GM23338 (cell line): ENCODE measurements around the gene ARL9.

Experiments used
- CREB1 ChIP-seq: fragments of 250-450 bp; sonication (Bioruptor Pico); IDR thresholded peaks from 2 replicates; pipeline ENCODE4 v1.5.0; 2020; ENCODE audit warnings: low read depth, mild to moderate bottlenecking, moderate library complexity
- EZH2 ChIP-seq: fragments of 200-600 bp; sonication (generic); IDR thresholded peaks from one replicate; pipeline ENCODE4 v1.8.0; 2017; ENCODE audit warnings: antibody characterized with exemption, mild to moderate bottlenecking, low read depth; ENCODE audit not compliant: unreplicated experiment
- EZH2phosphoT487 ChIP-seq: fragments of 200-600 bp; sonication (generic); IDR thresholded peaks from one replicate; pipeline ENCODE4 v1.8.1; 2018; ENCODE audit warnings: antibody characterized with exemption; ENCODE audit not compliant: unreplicated experiment
- JUNB ChIP-seq: IDR thresholded peaks from one replicate; pipeline ENCODE4 v1.6.1; 2016; ENCODE audit warnings: antibody characterized with exemption; ENCODE audit not compliant: unreplicated experiment
- NANOG ChIP-seq: IDR thresholded peaks from 2 replicates; pipeline ENCODE4 v1.6.1; 2016; ENCODE audit warnings: antibody characterized with exemption, borderline replicate concordance
- POLR2AphosphoS5 ChIP-seq: IDR thresholded peaks from 2 replicates; pipeline ENCODE4 v1.6.1; 2016; ENCODE audit warnings: antibody characterized with exemption, low read depth
- STAT1 ChIP-seq: IDR thresholded peaks from one replicate; pipeline ENCODE4 v1.6.1; 2016; ENCODE audit warnings: antibody characterized with exemption; ENCODE audit not compliant: unreplicated experiment
- ZNF114 ChIP-seq: fragments of 250-450 bp; sonication (Bioruptor Pico); IDR thresholded peaks from 2 replicates; pipeline ENCODE4 v1.5.0; 2020; ENCODE audit warnings: mild to moderate bottlenecking, moderate library complexity
- TF ChIP-seq, protein P1 (sequence below), 2 experiments: fragments of 200-600 bp in 1 of 2; sonication (generic) in 1 of 2; conservative IDR thresholded peaks; 2 replicates each; pipeline versions ENCODE4 v1.5.1 to v1.6.1; 2016 to 2017; ENCODE audit warnings: antibody characterized with exemption in 2 of 2, low read depth in 2 of 2, mild to moderate bottlenecking in 2 of 2, moderate library complexity in 1 of 2
- TF ChIP-seq, protein P2 (sequence below): IDR thresholded peaks from one replicate; pipeline ENCODE4 v1.6.1; 2018; ENCODE audit warnings: antibody characterized with exemption; ENCODE audit not compliant: unreplicated experiment
- TF ChIP-seq, protein P3 (sequence below): fragments of 250-450 bp; sonication (Bioruptor Pico); IDR thresholded peaks from 2 replicates; pipeline ENCODE4 v1.5.0; 2020; ENCODE audit warnings: mild to moderate bottlenecking, moderate library complexity

DNA sequence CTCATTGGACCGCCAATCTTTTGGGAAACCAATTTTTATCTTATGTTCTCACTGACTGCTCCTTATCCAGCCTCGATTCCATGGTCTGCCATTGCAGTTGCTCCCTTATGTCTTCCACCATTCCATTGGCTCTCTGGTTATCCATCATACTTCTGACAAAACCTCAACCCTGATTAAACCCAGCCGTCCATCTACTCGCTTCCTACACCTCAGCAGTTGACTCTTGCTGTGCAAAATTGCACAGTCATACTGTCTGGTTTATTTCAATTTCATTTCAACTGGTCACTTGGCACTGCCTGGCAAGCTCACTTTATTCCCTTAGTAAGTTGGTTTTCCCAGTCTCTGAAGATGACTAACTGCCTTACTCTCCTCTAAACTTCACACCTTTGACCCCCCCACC lies 26.2 kb downstream of the ARL9 start:
- TF ChIP-seq JUNB (no peak), EZH2 (no peak), EZH2phosphoT487 (no peak), POLR2AphosphoS5 (no peak), CREB1 (CRISPR knock-in tag) (no peak), ZNF114 (no peak), NANOG (no peak), STAT1 (no peak)
- TF ChIP-seq, protein P1, sequence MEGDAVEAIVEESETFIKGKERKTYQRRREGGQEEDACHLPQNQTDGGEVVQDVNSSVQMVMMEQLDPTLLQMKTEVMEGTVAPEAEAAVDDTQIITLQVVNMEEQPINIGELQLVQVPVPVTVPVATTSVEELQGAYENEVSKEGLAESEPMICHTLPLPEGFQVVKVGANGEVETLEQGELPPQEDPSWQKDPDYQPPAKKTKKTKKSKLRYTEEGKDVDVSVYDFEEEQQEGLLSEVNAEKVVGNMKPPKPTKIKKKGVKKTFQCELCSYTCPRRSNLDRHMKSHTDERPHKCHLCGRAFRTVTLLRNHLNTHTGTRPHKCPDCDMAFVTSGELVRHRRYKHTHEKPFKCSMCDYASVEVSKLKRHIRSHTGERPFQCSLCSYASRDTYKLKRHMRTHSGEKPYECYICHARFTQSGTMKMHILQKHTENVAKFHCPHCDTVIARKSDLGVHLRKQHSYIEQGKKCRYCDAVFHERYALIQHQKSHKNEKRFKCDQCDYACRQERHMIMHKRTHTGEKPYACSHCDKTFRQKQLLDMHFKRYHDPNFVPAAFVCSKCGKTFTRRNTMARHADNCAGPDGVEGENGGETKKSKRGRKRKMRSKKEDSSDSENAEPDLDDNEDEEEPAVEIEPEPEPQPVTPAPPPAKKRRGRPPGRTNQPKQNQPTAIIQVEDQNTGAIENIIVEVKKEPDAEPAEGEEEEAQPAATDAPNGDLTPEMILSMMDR (conservative IDR thresholded peaks at IDR 0.05; ENCODE audit: low read depth in 2 of 2) = no peak
- TF ChIP-seq, protein P2, sequence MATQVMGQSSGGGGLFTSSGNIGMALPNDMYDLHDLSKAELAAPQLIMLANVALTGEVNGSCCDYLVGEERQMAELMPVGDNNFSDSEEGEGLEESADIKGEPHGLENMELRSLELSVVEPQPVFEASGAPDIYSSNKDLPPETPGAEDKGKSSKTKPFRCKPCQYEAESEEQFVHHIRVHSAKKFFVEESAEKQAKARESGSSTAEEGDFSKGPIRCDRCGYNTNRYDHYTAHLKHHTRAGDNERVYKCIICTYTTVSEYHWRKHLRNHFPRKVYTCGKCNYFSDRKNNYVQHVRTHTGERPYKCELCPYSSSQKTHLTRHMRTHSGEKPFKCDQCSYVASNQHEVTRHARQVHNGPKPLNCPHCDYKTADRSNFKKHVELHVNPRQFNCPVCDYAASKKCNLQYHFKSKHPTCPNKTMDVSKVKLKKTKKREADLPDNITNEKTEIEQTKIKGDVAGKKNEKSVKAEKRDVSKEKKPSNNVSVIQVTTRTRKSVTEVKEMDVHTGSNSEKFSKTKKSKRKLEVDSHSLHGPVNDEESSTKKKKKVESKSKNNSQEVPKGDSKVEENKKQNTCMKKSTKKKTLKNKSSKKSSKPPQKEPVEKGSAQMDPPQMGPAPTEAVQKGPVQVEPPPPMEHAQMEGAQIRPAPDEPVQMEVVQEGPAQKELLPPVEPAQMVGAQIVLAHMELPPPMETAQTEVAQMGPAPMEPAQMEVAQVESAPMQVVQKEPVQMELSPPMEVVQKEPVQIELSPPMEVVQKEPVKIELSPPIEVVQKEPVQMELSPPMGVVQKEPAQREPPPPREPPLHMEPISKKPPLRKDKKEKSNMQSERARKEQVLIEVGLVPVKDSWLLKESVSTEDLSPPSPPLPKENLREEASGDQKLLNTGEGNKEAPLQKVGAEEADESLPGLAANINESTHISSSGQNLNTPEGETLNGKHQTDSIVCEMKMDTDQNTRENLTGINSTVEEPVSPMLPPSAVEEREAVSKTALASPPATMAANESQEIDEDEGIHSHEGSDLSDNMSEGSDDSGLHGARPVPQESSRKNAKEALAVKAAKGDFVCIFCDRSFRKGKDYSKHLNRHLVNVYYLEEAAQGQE = no peak
- TF ChIP-seq, protein P3, sequence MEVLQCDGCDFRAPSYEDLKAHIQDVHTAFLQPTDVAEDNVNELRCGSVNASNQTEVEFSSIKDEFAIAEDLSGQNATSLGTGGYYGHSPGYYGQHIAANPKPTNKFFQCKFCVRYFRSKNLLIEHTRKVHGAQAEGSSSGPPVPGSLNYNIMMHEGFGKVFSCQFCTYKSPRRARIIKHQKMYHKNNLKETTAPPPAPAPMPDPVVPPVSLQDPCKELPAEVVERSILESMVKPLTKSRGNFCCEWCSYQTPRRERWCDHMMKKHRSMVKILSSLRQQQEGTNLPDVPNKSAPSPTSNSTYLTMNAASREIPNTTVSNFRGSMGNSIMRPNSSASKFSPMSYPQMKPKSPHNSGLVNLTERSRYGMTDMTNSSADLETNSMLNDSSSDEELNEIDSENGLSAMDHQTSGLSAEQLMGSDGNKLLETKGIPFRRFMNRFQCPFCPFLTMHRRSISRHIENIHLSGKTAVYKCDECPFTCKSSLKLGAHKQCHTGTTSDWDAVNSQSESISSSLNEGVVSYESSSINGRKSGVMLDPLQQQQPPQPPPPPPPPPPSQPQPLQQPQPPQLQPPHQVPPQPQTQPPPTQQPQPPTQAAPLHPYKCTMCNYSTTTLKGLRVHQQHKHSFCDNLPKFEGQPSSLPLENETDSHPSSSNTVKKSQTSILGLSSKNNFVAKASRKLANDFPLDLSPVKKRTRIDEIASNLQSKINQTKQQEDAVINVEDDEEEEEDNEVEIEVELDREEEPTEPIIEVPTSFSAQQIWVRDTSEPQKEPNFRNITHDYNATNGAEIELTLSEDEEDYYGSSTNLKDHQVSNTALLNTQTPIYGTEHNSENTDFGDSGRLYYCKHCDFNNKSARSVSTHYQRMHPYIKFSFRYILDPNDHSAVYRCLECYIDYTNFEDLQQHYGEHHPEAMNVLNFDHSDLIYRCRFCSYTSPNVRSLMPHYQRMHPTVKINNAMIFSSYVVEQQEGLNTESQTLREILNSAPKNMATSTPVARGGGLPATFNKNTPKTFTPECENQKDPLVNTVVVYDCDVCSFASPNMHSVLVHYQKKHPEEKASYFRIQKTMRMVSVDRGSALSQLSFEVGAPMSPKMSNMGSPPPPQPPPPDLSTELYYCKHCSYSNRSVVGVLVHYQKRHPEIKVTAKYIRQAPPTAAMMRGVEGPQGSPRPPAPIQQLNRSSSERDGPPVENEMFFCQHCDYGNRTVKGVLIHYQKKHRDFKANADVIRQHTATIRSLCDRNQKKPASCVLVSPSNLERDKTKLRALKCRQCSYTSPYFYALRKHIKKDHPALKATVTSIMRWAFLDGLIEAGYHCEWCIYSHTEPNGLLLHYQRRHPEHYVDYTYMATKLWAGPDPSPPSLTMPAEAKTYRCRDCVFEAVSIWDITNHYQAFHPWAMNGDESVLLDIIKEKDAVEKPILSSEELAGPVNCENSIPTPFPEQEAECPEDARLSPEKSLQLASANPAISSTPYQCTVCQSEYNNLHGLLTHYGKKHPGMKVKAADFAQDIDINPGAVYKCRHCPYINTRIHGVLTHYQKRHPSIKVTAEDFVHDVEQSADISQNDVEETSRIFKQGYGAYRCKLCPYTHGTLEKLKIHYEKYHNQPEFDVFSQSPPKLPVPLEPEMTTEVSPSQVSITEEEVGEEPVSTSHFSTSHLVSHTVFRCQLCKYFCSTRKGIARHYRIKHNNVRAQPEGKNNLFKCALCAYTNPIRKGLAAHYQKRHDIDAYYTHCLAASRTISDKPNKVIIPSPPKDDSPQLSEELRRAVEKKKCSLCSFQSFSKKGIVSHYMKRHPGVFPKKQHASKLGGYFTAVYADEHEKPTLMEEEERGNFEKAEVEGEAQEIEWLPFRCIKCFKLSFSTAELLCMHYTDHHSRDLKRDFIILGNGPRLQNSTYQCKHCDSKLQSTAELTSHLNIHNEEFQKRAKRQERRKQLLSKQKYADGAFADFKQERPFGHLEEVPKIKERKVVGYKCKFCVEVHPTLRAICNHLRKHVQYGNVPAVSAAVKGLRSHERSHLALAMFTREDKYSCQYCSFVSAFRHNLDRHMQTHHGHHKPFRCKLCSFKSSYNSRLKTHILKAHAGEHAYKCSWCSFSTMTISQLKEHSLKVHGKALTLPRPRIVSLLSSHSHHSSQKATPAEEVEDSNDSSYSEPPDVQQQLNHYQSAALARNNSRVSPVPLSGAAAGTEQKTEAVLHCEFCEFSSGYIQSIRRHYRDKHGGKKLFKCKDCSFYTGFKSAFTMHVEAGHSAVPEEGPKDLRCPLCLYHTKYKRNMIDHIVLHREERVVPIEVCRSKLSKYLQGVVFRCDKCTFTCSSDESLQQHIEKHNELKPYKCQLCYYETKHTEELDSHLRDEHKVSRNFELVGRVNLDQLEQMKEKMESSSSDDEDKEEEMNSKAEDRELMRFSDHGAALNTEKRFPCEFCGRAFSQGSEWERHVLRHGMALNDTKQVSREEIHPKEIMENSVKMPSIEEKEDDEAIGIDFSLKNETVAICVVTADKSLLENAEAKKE (CRISPR knock-in tag) = no peak
